NCI-H524 treated with DMSO at 0.1 percent for 48 hours (cell line): Measurements from ENCODE around the gene SCRN1.

Source experiments
- DNase-seq: peaks from one replicate; lab custom pipeline; 2025; lab: John Stamatoyannopoulos, UW

The SCRN1 gene

DNA sequence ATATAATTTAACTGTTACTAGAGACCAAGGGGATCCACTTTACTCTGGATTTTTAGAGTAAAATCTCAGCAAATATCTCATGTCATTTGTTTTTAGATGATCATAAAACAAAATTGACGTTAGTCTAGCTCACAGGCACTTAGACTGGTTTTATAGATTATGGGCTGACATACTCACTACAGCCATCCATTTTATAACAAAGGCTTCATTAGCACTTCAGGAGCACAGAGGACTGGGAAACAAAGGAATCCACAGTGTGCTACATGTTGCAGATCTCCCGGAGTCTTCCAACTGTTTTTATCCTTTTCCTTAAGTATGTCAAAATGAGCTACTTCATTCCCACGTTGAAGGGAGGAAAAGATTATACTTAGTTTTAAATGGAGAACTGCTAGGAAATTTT is 15.9 kb upstream of the SCRN1 start:
- DNase-seq, result no peak

DNA sequence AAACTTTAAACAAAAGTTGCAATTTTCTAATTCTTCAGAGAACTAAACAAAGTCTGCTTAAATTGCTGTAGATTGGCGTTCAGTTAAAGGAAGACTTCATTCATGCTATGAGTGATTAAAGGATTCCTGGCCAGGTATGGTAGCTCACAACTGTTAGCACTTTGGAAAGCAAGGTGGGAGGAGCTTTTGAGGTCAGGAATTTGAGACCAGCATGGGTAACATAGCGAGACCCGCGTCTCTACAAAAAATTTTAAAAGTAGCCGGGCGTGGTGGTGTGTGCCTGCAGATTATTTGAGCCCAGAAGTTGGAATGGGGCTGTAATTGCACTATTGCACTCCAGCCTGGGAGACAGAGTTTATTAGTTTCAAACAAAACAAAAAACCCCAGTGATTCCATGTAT is 13.5 kb upstream of the SCRN1 start:
- DNase-seq, result no peak

DNA sequence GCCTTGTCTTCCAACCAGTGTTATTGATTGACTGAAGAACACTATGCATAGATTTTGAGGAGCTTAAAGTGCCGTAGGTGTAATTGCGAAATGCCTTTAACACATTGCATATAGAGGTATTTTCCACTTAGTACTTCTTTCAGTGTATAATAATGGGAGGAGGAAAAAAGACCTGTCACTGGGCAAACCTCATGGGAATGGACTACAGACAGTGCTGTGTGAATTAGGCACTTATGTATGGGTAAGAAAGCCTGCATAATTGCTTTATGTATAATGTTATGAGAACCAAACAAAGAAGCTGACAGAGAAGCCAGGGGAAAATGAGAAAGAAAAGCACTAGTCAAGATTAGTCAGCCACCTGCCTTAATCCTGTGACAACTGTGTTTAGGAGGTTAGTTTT is 12.4 kb upstream of the SCRN1 start:
- no peak for DNase-seq

DNA sequence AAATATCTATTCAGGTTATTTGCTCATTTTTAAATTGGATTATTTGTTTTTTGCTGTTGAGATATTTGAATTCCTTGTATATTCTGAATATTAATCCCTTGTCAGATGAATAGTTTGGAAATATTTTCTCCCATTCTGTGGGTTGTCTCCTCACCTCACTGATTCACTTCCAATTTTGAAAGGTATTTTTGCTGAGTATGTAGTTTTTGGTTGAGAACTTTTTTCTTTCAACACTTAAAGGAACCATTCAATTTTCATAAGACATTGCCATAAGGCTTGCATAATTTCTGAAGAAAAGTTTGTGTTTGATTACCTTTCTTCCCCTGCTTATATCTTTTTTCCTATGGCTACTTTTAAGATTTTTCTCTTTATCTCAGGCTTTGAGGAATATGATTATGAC is 8.9 kb upstream of the SCRN1 start:
- no peak for DNase-seq

DNA sequence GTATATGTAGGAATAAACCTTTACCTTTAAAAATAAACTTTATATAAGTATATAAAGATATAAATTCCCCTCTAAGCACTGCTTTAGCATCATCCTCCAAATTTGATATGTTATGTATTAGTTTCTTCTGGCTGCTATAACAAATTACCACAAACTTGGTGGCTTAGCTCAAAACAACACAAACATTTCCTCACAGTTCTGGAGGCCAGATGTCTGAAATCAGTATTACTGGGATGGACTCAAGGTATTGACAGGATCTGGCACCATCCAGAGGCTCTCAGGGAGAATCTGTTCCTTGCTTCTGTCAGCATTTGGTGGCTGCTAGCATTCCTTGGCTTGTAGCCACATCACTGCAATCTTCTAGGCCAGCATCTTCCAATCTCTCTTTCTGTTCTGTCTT is 6.7 kb upstream of the SCRN1 start:
- no peak for DNase-seq

DNA sequence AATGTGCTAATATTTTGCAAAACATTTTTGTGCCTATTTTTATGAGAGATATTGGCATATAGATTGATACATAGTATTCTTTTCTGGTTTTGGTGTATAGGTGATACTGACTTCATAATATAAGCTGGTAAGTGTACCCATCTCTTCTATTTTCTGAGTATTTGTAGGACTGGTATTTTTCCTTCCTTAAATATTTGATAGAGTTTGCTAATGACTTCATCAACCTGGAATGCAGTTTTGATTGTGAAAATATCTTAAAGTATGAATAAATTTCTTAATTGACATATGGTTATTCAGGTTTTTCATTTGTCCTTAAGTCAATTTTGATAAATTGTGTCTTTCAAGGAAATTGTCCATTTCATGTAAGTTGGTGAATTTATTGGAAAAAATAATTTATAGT is 6.1 kb upstream of the SCRN1 start:
- no peak for DNase-seq

DNA sequence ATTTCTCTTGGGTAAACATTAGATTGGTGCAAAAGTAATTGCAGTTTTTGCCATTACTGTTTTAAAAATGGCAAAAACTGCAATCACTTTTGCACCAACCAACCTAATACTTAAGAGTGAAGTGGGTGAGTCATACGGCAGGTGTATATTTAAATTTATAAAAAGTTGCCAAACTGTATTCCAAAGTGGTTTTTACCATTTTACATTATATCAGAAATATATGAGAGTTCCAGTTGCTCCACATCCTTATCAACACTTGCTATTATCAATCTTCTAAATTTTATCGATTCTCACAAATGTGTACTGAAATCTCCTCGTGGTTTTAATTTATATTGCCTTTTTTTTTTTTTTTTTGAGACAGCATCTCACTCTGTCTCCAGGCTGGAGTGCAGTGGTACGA is 3.5 kb upstream of the SCRN1 start:
- no peak for DNase-seq

DNA sequence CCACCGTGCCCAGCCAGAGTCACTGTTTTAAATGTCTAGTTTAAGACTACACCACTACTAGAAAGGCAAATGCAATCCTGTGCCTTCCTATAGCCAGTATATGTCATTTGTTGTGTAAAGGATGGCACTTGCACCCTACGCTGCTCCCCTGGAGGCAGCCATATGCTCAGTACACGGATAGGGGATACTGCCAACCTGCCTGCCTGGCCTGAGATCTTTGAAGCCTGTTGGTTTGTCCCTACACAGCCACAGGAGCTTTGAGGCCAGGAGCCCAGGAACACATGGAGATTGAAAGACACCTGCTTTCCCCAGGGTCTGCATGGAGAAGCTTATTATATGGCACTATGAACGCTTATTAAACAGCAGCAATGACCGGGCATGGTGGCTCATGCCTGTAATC is 2.3 kb upstream of the SCRN1 start:
- DNase-seq, result no peak

DNA sequence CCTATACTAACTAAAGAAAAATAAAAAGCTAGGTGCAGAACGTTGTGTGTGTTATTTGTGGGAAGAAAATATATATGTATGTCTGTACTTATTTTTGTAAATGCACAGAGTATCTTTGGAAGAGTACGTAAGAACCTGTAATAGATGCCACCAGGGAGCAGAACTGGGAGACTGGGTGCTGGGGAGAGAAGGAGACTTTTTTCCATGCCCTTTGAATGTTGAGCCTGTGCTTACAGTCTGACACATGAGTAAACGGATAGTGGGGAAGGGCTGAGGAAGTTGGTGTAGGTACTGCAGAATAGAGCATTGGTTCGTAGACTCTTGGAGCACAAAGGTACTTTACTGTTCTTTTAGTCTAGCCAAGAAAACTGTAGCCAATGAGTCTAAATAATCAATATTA is 1.3 kb upstream of the SCRN1 start:
- DNase-seq, result no peak

DNA sequence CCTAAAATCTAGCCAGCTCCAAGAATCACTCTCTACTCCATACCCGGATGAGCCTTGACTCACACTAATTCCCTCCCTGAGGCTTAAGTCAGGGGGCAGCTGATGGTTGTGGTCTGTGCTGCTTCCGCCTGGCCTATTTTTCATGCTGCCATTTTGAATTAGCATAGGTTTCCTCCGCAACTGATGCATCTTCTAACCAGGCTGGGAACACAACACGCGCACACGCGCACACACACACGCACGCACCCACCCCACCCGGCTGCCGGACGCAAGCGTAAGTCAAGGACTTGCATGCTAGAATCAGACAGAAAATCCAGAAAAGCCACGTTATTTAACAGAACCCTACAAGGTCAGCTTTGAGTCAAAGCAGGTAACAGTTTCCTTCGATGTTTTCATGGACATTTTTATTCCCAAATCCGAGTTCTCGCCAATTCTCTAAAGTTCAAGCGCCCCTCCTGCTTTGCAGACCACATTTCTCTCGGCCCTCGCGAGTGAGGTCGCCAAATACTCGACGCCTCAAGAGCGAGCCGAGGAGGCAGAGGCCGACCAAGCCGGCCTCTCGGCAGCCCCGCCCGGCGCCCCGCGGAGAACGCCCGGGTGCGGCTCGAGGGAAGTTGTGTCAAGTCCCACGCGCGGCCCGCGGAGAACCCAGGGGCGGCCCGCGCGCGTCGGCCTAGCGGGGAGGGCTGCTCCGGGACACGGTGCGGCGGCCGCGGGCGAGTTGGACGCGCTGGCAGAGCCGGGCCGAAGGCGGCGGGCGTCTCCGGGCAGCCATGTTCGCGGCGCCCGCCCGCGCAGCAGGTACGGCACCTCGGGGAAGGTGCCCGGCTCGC is 961 bp downstream of the SCRN1 start:
- peak; percentile 33 for DNase-seq

DNA sequence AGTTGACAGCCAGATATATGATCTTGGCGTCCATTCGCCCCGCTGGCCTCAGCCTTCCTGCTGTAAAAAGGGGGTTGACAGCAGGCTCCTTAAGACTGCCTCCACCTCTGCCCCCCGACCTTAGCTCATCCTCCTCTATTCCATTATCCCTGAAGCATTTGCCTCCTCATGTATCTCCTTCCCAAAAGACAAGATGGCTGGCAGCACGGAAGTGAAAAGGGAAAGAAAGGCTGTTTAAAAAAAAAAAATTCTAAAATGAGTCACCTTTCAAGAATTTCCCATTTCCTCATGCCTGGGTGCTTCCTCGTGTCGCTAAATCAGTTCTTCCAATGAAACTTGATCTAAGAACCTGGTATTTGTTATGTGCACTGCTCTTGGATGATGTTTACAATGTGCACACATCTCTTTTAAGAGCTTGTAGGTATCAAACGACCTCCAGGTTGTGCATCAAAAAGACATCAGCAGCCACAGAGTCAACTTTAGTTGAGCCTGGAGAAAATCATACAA is 1.7 kb downstream of the SCRN1 start:
- no peak for DNase-seq

DNA sequence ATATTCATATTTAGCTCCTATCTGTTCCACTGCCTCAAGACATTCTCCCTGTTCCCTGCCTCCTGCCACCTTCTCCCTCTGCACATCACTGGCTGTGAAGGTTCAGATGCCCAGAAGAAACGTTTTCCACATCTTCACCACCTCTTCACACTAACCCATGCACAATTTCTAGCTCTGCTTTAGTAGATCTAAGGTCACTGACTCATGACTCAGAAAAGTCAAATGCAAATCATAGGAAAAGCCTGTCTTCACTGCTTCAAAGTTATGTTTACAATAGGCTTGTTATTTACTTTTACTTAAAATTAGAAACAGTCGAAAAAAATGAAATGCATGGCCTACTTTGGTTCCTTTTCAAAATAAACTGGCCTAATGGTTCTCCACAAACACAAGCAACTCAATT is 2.5 kb downstream of the SCRN1 start:
- no peak for DNase-seq

DNA sequence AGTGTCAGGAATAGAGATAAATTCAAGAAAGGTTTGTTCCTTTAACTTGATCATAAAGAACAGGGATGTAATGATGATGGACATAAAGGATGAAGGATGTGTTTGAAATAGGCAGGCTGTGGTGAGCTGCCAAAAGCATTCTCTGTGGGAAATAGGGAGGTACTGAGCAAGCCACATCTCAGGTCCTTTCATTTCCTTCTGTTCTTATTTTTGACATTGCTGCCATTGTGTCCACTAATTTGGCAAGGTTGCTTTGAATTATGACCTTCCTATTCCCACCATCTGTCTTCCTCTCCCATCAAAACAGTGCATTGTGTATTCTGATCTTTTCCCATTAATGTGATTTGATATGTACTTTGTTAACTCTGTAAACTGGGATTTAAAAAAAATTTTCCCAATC is 9.4 kb downstream of the SCRN1 start:
- DNase-seq, result peak; percentile 13

DNA sequence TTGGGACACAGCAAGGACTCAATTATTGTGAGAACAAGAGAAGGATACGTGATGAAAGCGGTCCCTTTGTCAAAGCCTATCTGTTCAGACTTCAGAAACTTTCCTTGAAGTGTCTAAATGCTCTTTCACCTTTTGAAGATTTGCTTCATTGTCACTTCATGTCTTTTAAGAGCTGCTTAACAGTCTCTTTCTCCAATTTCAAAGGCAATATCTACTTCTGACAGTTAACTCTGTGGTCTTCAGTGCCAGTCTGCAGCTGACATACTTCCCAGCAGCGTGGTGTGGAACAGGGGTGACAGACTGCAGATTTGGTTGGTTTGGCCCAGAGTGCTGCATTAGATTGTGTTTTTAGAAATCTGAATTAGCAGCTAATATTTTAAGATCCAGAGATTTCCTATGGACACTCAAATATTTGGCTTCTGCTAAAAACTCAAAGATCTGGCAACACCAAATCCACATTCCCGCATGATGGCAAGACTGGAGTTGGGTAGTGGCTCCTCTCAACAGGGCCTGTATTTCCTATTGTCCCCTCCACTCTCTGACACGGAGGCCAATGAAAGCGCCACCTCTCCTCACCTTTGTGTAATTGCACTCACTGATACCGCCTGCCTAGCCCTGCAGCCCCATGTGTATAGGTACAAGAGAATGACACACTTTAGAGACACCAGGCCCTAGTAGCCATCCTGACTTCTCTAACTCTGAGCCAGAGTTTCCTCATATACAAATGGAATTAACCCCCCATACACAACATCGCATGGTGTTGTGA is 11.5 kb downstream of the SCRN1 start:
- DNase-seq, result no peak

DNA sequence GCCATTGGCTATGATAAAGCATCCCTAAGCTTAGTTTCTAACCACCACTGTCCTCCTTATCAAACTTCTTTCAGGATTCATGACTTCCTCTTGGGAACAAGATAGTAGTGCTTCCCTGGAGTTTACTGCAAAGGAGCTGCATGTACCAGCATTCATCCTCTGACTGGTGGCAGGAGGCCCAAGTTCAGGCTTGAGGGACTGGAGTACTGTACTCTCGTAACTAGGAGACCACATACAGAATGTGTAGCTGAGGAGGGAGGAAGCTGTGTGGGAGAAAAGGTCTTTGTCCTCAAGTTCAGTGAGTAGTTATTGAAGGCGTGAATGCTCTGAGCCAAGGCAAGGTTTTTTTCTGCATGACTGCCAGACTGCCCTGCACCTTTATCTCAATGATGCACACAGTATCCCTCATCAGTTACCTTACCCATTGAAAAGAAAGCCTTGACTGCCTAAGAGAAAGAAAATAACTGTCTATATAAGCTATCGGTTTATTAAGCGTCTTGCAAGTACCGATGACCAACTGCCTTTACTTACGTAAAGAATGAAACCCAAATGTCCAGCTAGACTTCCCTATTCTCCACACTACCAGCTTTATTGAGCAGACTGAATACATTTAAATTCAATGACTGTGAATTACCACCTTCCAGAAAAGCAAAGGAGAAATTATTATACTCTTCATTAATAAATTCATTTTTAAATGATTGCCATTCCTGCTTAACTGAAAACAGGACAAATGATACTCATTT is 12.8 kb downstream of the SCRN1 start:
- DNase-seq, result no peak

DNA sequence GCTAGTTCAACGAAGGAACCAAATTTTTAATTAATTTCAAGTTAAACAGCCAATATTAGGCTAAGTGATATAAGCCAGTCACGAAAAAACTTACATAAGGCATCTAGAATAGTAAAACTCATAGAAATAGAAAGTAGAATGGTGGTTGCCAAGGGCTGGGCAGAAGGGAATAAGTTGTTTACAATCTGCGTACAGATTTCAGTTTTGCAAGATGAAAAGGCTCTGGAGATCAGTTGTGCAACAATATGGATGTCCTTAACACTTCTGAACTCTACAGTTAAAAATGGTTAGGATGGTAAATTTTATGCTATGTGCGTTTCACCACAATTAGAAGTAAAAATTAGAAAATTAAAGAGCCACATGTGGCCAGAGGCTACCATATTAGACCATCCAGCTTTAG is 13.3 kb downstream of the SCRN1 start:
- no peak for DNase-seq

DNA sequence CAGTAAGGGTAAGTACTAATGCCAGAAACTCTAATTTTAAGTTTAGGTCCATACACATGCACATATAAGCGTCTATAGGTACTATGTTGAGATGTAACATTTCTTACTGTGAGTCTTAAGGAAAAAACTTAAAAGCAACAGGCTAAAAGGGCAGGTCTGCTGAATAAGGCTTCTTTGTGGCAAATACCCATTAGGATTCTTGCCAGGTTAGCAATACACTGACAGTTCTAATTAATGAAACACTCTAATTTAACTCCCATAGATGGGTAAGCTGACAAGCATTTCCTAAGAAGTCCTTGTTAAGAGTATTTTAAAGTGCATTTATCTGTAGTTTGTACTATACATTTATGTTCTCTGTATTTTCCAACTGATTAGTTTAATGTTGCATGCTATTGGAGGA is 14.0 kb downstream of the SCRN1 start:
- DNase-seq, result no peak

DNA sequence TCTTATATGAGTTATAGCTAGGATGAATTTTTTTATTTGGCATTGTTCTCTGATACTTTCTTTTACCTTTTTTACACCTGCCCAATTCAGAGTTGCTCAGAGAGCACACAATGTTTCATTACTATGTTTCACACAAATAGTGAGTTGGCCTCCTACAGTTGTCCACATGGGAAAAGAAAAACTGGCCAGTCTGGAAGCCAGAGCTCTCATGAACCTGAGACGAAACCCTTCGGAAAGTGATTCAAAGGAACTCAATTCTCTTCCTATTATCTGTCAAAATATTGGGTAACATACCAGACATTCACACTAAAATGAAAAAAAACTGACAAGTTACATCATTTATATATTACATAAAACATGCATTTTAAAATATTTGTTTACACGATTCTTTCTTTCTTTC is 15.3 kb downstream of the SCRN1 start:
- no peak for DNase-seq

DNA sequence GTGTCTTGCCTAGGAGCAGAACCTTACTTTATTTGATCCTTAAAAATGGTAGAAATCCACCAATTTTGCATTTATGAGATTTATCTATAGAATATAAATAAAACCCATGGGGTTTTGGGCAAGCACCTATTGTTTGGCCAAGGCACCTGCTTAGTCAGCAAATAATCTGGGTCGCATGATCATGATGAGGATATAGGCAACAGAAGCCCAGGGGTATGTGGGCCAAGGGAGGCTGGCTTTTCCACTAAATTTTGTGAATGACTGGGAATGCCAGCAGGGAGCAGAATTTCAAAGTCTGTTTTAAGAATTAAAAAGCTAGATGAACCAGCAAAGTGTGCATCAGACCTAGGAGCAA is 17.3 kb downstream of the SCRN1 start:
- DNase-seq, result no peak

DNA sequence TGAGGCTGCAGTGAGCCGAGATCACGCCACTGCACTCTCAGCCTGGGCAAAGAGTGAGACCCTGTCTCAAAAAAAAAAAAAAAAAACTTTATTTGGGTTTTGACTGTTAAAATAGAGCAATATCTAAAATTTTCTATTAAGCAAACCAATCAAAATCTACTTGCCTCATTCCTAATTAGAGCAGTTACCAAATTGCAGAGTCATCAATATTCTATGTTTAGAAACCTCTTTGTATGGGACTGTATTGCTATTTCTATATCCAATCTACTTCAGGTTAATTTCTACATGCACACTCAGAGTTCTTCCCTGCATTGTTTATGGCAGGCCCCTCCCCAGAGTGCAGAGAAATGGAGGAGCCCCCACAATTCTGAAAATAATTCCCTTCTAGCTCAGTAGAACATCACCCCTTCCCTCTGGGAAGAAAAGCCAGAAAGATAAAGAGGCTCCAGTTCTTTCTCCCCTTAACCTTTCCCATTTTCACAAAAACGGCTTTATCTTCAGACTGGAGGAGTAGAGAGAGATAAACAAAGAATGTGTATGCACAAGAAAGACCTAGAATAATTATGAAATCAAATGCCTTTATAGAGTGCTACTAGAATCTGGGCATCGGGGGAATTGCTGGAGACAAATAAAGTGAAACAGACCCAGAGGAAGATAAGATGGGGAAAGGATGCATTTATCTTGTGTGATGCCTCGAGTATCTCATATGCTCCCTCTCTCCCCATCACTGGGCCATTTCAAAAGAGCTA is 17.9 kb downstream of the SCRN1 start:
- DNase-seq, result no peak

DNA sequence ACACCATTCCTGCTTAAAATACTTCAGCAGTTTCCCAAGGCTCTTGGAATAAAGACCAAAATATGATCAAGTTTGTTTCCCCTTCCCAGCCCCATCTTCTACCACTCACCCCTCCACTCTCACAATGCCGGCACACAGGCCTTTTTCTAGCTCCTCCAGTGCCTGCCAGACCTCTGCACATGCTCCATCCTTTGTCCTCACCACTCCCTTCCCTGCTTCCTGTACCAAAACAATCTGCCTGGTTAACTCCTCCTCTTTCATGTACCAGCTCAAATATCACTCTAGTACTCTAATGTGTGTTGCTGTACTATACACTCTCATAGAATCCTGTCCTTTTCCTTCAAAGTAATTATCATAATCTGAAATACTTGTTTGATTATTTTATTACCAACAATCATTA is 19.4 kb downstream of the SCRN1 start:
- no peak for DNase-seq

DNA sequence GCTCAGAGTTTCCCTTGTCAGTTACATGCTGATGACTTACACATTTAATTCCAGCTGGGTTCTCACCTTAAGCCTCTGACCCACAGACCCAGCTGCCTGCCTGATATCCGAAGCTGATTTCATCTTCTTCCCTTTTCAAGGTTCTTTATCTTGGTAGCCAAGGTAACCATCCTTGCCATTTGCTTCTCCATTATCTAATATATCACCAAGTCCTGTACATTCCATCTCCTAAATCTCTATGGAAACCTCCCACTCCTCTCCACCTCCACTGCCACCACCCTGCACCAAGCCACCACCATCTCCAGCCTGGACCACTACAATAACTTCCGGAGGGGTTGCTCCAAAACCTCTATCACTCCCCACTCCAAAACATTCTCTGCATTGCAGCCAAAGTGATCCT is 19.9 kb downstream of the SCRN1 start:
- no peak for DNase-seq
